ENCODE results near the gene SMAD6.
A peak's percentile ranks its signal among the peaks of the same experiment; 100 is the strongest.

SMAD6 gene

DNA sequence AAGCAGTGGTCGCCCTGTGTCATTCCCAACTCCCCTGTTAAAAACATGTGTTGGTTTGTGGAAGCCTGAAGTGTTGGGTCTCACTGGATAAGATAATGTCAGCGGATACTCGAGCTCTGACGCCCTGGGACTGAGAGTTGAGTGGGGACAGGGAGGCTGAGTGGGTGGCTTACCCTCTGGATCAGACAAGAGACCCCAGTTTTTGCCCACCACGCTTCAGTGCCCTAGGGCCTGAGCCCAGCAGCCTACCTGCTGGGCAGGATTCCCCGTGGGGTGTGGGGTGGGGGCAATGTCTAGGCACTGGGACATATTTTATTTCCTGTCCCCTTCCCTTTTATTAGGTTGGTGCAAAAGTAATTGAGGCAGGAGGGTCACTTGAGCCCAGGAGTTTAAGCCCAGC lies 75.0 kb downstream of the SMAD6 start:
- DNase-seq (ENCODE audit: low spot score): no peak

DNA sequence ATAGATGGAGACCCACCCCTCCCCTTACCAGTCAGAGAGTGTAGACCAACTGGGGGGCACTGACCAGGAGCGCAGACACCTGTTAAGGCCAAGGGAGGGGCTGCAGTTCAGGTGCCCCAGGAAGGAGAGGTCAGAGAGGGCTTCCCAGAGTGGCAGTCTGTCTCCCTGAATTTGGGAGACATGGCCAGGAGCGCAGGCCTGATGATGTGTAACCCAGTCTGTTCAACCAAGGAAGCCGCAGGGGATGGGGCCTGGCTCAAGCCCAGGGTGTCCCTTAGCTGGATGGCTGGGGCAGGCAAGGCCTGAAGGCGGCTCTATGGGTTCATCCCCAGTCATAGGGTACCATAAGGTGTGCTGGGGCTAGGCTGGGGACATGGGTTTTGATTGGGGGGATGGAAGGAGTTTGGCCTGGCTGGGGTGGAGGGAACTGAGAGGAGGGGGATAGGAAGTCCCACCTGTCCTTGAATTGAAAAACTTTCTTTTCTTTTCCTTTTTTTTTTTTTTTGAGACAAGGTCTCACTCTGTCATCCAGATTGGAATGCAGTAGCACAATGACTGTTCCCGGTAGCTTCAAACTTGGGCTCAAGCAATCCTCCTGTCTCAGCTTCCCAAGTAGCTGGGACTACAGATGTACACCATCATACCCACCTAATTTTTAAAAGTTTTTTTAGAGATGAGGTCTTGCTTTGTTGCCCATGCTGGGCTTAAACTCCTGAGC lies 75.7 kb downstream of the SMAD6 start:
- no peak for DNase-seq (ENCODE audit: low spot score)

GRCh38 chr15:66778314-66778665 lies 76.3 kb downstream of the SMAD6 start:
- DNase-seq (ENCODE audit: low spot score): no peak

DNA sequence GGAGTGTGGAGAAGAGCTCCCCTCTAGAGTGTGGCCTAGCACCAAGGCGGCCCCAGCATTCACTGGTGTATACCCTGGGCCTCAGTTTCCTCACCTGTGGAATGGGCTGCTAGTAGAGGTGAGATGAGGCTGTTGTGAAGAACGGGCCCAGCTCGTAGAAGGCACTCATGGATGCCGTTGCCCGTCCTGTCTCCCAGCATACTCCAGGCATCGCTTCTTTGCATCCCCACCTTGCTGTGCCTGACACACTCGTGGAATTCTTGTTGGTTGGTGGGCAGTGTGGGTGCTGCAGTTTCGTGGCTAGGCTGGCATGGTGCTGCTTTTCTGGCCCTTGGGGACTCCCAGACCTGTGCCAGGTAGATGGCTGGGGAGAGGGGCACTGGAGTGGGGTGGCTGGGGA lies 76.7 kb downstream of the SMAD6 start:
- no peak for DNase-seq (ENCODE audit: low spot score)

DNA sequence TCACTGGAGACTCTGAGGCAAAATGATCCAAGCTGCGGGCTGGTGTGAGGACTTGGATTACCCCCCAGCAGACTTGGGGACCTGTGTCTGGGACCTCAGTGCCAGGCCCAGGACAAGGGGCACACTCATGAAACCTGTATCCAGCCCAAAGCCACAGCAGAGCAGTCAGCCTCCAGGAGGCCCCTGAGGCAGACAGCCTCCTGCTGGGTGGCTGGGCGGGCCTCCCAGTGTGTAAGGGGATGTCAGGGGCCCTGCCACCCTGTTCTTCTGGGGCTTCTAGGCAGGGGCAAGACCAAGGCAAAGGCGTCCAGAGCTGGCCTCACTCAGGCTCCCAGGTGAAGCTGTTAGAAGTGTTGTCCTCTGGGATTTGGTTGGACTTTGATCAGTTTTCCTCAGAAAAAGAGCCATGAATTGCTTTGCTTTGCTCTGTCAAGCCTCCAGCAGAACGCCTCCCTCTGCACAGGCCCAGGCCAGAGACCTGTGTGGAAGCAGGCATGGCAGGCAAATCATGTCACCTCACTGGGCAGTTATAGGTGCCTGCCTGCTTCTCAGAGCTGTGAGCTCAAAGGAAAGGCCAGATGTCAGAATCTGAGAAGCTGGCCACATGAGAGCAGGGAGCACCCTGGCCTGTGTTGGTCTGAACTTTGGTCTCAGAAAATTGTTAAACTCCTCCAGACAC lies 77.4 kb downstream of the SMAD6 start:
- DNase-seq (ENCODE audit: low spot score): no peak

DNA sequence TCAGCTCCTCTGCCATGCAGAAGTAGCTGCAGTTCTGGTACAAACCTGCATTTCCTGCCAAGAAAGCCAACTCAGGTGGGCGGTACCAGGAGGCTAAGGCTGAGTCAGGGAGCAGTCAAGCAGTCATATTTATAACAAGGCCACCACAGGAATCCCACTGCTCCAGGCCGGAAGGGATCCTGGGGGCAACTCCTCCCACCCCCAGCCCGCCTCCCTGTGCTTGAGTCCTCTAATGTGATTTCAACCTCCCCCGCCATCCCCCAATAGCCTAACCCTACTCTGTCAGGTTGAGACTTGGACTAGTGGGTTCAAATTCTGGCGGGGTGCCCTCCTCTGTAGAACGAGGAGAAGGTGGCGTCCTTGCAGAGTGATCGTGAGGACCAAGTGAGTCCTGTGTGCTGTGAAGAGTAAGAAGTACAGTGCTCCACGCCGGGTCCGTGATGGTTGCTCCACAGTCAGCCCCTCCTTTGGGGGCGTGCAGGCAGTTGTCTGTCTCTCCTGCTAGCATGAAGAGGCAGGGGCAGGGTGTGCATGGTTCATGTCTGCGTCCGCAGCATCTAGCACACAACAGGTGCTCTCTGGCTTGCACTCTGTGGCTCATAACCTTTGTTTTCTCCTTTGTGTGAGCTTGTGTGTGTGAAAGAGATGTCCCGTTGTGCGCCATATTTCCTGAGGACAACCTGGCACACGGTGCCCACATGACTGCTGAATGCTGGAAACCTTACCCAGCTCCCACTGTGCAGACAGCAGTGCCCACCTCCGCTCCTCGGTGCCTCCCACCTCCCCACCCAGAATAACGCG lies 78.3 kb downstream of the SMAD6 start:
- peak; percentile 25 for DNase-seq (ENCODE audit: low spot score)

GRCh38 chr15:66780973-66781718 lies 79.1 kb downstream of the SMAD6 start:
- no peak for DNase-seq (ENCODE audit: low spot score)

- no peak for DNase-seq (ENCODE audit: low spot score)
Observed at GRCh38 chr15:66782785-66783184, 80.7 kb downstream of the SMAD6 start.

DNA sequence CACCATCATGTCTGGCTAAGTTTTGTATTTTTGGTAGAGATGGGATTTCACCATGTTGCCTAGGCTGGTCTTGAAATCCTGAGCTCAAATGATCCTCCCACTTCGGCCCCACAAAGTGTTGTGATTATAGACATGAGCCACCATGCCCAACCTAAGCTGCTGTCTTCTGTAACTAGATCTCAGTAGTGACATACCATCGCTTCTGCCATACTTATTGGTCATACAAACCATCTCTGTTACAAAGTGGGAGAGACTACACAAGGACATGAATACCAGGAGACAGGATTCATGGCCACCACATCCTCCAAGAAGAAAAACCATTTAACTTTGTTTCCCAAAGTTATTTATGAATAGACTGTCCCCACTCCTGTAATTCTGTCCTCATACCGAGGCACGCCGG lies 81.3 kb downstream of the SMAD6 start:
- no peak for DNase-seq (ENCODE audit: low spot score)

- DNase-seq (ENCODE audit: low spot score): no peak
Observed at GRCh38 chr15:66783725-66784124, 81.7 kb downstream of the SMAD6 start.

DNA sequence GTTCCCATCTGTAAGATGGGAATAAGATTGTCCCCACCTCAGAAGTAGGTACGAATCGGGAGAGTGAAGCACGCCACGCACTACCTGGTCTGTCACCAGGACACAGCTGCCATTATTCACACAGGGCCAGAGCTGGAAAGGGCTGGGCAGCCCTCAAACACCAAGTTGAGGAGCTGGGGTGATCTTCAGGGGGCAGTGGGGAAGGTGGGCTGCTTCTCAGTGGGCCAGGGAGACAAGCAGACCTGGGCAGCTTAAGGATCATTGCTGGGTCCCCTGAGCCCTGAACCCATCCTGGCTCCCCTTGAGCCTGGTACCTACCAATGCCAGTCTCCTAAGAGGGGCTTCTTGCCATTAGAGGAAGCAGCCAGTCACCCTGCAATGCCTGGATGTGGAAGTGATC lies 82.1 kb downstream of the SMAD6 start:
- DNase-seq (ENCODE audit: low spot score): no peak

DNA sequence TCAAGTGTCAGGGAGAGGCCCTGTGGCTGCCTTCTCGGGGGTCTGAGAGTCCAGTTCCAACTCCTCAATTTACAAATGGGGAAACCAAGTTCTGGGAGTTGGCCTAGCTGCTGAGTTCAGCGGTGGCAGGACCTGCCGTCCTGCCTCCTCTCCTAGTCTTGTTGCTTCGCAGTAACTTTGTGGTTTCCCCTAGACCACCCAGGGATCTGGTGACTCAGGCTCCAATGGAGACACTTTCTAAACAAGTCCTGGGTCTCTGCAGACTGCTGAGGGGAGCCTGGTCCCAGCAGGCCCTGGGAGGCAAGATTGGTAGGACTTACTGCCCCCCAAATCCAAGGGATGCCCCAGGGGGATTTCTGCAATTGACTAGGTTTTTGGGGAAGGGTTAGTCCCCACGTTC lies 83.6 kb downstream of the SMAD6 start:
- no peak for DNase-seq (ENCODE audit: low spot score)

DNA sequence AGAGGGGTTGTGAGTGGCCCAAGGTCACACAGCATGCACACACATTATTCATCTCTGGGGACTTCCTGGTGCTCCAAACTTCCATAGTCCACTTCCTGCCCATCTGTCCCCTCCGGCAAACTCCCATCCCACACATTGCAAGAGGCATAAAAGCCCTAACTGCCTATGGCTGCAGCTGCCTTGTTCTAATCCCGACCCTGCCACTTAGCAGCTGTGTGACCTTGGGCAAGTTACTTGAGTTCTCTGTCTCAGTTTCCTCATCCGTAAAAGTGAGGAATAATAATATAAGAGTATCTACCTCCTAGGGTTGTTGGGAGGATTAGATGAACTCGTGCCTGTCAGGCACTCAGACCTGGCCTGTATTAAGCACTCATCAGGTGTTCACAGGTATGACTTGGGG lies 84.2 kb downstream of the SMAD6 start:
- DNase-seq (ENCODE audit: low spot score): no peak

GRCh38 chr15:66786708-66787488 lies 84.9 kb downstream of the SMAD6 start:
- no peak for DNase-seq (ENCODE audit: low spot score)

DNA sequence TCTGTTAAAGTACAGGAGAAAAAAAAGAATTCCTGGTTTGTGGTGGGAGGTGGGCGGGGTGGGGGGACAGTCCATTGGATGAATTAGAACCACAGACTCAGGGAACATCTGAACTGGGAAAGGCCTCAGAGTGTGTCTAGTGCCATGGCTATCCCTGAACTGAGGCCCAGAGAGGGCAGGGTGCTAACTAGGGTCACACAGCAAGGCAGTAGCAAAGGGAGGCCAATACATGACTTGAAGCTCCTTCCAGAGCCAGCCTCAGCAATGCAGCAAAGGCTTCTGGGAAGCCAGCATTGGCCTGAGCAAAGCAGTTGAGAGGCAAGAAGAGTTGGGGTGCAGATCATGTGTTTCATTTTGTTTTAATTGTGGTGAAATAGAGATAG lies 85.4 kb downstream of the SMAD6 start:
- DNase-seq (ENCODE audit: low spot score): no peak

GRCh38 chr15:66788024-66788423 lies 86.0 kb downstream of the SMAD6 start:
- no peak for DNase-seq (ENCODE audit: low spot score)

DNA sequence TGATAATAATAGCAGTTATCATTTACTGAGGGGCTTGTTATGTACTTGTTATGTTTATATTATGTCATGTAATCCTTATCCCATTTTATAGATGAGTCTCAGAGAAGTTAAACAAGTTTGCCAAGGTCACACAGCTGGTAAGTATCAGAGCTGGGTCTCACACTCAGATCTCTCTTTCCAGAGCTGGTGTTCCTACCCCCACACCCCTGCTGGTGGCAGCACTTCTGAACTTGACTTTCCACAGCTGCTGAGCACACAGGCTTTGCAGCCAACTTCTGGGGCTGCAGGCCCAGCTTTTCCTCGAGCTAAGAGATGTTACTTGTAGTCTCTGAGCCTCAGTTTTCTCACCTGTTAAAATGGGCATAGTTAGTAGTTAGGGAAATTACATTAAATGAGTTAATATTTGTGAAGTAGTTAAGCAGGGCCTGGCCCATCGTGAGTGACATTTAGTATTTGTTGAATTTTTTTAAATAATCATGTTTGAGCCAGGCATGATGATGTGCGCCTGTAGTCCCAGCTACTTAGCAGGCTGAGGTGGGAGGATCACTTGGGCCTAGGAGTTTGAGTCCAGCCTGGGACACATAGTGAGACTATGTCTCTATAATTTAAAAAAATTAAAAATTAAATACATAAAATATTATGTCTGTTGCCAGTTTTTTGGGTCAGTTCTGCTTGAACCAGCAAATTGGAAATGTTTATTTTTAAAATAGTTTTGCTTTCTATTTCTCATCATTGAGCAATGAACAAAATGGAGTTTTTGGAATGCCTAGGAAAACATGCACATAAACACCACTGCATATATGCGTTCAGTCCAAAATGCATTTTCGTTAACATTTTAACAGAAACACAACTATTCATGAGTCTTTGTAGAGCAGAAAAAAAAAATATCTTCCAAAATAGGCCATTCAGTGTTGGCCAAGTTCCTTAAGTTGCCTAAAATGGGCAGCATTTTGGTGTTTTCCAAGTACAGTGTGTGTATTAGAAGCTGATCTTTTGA lies 87.3 kb downstream of the SMAD6 start:
- DNase-seq (ENCODE audit: low spot score): no peak

DNA sequence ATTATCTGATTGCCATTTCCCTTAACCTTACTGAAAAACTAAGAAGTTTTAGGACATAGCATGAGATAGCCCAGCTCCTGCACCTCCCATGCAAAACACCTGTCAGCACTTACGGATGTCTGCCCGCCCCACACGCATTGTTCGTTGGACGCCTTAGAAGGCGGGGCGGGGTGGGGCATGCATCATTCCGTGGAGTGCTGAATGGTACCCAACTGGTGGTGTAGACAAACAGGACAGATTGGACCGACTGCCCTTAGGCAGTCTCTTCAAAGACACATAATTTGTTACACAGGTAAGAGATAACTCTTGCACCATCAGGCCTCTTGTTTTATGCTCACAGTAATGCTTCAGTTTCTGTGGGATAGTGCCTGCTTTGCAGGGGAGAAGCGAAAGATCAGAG lies 93.8 kb downstream of the SMAD6 start:
- no peak for DNase-seq (ENCODE audit: low spot score)

DNA sequence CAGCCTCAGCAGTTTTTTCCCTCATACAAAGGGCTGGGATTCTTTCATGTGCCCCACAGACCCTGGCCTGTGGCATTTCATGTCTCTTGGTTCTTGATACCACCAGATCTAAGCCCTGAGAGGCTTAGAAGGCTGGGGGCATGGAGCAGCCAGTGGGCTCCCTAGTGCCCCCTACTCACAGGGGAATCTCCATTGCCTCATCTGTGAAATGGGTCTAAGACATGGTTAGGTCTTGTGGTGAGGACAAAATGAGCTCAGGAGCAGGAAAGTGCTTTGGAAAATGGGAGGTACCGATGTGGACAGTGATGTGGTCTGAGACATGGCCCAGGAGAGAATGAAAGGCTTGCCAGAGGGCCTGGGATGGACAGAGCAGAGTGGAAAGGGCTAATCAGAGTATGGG lies 94.3 kb downstream of the SMAD6 start:
- no peak for DNase-seq (ENCODE audit: low spot score)

- no peak for DNase-seq (ENCODE audit: low spot score)
Observed at GRCh38 chr15:66797921-66798320, 95.9 kb downstream of the SMAD6 start.

Data from COLO829 (cell line).